Right lobe of liver (tissue), 4 donors: ENCODE data around the gene MED26.

Experiments used
- POLR2A ChIP-seq: fragments of 450-650 bp; IDR thresholded peaks from one replicate; pipeline ENCODE4 v1.6.1; 2017; ENCODE audit warnings: antibody characterized with exemption, mild to moderate bottlenecking
- TF ChIP-seq, protein P1 (sequence below), 4 donors: fragments of 200-600 bp in 3 of 4; fragments of 450-650 bp in 1 of 4; IDR thresholded peaks; one replicate each; pipeline versions ENCODE4 v1.5.1 to v1.8.0; 2016 to 2022; ENCODE audit warnings: antibody characterized with exemption in 4 of 4, mild to moderate bottlenecking in 2 of 4
- donor health status: DM: no; HTN: no; CAD: no.
- donor health status: DM: no; HTN: no; CAD: no.
- donor health status: DM: no; HTN: yes; CAD: no.

DNA sequence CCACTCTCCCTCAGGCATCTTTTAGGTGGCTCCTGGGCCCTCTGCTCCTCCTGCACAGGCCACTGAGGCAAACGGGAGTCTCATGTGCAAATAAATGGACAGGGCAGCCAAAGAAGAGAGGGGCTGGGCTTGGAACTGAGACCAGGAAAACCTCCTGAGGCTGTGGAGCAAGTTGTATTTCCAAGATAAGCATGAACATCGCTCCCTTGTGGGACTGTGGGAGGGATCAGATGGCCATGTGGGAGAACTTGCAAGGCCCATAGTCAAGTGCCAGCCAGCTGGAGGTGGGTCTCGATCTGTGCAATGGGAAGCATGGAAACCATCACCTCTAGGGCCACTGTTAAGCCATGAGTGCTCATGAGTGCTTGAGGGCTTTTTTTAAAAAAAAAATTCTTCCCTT lies 24.9 kb downstream of the MED26 start:
- TF ChIP-seq, protein P1, sequence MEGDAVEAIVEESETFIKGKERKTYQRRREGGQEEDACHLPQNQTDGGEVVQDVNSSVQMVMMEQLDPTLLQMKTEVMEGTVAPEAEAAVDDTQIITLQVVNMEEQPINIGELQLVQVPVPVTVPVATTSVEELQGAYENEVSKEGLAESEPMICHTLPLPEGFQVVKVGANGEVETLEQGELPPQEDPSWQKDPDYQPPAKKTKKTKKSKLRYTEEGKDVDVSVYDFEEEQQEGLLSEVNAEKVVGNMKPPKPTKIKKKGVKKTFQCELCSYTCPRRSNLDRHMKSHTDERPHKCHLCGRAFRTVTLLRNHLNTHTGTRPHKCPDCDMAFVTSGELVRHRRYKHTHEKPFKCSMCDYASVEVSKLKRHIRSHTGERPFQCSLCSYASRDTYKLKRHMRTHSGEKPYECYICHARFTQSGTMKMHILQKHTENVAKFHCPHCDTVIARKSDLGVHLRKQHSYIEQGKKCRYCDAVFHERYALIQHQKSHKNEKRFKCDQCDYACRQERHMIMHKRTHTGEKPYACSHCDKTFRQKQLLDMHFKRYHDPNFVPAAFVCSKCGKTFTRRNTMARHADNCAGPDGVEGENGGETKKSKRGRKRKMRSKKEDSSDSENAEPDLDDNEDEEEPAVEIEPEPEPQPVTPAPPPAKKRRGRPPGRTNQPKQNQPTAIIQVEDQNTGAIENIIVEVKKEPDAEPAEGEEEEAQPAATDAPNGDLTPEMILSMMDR (IDR thresholded peaks at IDR 0.05) = no peak
- no peak for TF ChIP-seq POLR2A
